GM18858 (cell line): ENCODE data around the gene IPO11.
"Not testable (repeated sequence)": the region's sequence is repeated elsewhere in the genome, so short reads cannot be mapped to it uniquely, and the experiment has no call there.

Source experiments
- ATAC-seq: cut with Tn5 transposase; IDR thresholded peaks from one replicate; pipeline ENCODE4 v1.9.1; 2021; ENCODE audit not compliant: unreplicated experiment

Gene IPO11

GRCh38 chr5:62596096-62596495, 183.5 kb downstream of the IPO11 start:
- ATAC-seq = no peak

- no peak for ATAC-seq
Measured at GRCh38 chr5:62596691-62597090, 184.1 kb downstream of the IPO11 start.

- no peak for ATAC-seq
Measured at GRCh38 chr5:62597314-62597713, 184.8 kb downstream of the IPO11 start.

- ATAC-seq = no peak
Measured at GRCh38 chr5:62600560-62601252, 188.1 kb downstream of the IPO11 start.

GRCh38 chr5:62603934-62604333, 191.4 kb downstream of the IPO11 start:
- ATAC-seq = no peak

GRCh38 chr5:62605638-62606037, 193.1 kb downstream of the IPO11 start:
- no peak for ATAC-seq

- ATAC-seq = no peak
Measured at GRCh38 chr5:62606878-62607277, 194.3 kb downstream of the IPO11 start.

- no peak for ATAC-seq
Measured at GRCh38 chr5:62607615-62608014, 195.1 kb downstream of the IPO11 start.

- no peak for ATAC-seq
Measured at GRCh38 chr5:62608529-62609511, 196.3 kb downstream of the IPO11 start.

GRCh38 chr5:62614355-62614754, 201.8 kb downstream of the IPO11 start:
- ATAC-seq = no peak

GRCh38 chr5:62616615-62617277, 204.2 kb downstream of the IPO11 start:
- ATAC-seq = no peak

GRCh38 chr5:62617943-62618342, 205.4 kb downstream of the IPO11 start:
- ATAC-seq = no peak

GRCh38 chr5:62620761-62621160, 208.2 kb downstream of the IPO11 start:
- ATAC-seq = no peak

GRCh38 chr5:62621280-62621679, 208.7 kb downstream of the IPO11 start:
- ATAC-seq = no peak

- no peak for ATAC-seq
Measured at GRCh38 chr5:62623271-62623670, 210.7 kb downstream of the IPO11 start.

GRCh38 chr5:62624436-62624835, 211.9 kb downstream of the IPO11 start:
- ATAC-seq = not testable (repeated sequence)

GRCh38 chr5:62626534-62626933, 214.0 kb downstream of the IPO11 start:
- ATAC-seq = no peak

GRCh38 chr5:62627121-62627520, 214.6 kb downstream of the IPO11 start:
- ATAC-seq = no peak

- ATAC-seq = no peak
Measured at GRCh38 chr5:62627901-62628300, 215.3 kb downstream of the IPO11 start.

GRCh38 chr5:62631909-62632580, 219.5 kb downstream of the IPO11 start:
- ATAC-seq = no peak

GRCh38 chr5:62633243-62633642, 220.7 kb downstream of the IPO11 start:
- ATAC-seq = no peak
